Left forelimb (tissue), 1 donor: ENCODE data around the gene HSPD1.

Source experiments
- DNase-seq: peaks from one replicate; pipeline ENCODE4 v3.0.0-alpha.2; 2018; ENCODE audit warnings: low spot score

Gene HSPD1

GRCh38 chr2:197499594-197500502 is at the start of gene HSPD1, which contains the start of gene HSPE1:
Gene HSPD1 (minus strand): TSS chr2:197499840. CDS start chr2:197498848, 992 bp downstream.
Gene HSPE1 (plus strand): TSS chr2:197500379. CDS start chr2:197500437, 58 bp downstream.
- peak; percentile 98 for DNase-seq

DNA sequence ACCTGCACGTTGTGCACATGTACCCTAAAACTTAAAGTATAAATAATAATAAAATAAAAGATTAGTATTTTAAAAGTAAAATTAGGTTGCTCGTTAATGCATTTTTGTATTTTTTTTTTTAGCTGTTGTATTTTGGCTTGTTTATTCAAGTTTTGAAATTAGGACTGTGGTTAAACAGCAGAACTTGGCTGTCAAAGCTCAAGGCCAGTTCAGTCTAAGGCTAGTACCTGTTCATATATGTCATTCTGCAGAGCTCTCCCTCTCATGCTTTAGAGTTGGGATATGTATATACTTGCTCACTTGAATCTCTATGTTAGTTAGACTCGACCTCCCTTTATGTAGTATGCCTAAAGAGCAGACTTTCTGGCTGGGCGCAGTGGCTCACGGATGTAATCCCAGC is 48.9 kb upstream of the HSPD1 start:
- DNase-seq: no peak

- no peak for DNase-seq
Observed at GRCh38 chr2:197547163-197547900, 47.7 kb upstream of the HSPD1 start.

GRCh38 chr2:197543206-197543605 is 43.6 kb upstream of the HSPD1 start:
- no peak for DNase-seq

- no peak for DNase-seq
Observed at GRCh38 chr2:197539734-197540133, 40.1 kb upstream of the HSPD1 start.

- DNase-seq: no peak
Observed at GRCh38 chr2:197538412-197538811, 38.8 kb upstream of the HSPD1 start.

DNA sequence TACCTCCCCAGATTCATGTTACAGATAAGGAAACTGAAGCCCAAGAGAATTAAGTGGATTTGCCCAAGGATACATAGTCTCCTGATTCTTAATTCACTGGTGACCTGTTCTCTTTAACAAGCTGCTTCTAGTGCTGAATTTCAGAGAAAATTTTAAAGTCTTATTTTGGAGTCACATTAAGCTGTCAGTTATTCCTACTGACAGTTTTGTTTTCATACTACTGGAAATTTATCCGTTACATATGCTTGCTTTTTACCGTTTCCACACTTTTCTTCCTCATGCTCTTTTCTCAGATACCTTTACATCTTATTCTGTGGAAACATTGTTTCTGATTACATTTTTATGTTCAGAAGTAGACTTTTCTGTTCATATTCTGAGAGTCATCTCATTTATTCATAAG is 17.5 kb upstream of the HSPD1 start:
- no peak for DNase-seq

- DNase-seq: no peak
Observed at GRCh38 chr2:197516393-197516761, 16.7 kb upstream of the HSPD1 start.

DNA sequence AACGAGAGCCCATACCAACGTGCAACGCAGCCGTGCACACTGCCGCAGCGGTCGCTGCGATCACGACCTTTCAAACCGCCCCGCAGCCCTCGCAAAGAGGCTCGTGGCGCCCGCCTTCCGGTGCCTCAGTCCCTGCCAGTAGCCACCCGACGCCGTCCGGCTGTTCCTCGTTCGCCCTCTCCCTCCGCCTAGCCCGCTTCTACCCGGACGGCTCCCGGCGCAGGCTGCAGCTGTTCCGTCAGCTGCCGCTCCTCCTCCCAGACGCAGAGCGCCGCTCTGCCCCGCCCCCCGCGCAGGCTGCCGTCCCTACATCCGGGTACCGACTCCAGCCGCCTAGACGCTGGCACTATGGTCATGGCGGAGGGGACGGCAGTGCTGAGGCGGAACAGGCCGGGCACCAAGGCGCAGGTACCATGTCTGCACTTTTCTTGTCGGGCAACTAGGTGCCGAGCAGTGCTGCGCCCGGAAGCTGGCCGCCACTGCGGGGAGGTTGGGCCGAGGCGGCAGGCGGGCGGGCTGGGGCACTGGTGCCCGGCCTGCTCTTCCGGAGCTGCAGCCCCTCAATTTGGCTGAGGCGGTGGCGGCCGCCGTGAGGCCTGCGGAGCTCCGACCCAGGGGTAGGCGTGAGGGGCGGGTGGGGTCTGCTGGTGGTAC is 16.2 kb upstream of the HSPD1 start, which contains the start of gene MOB4:
Gene MOB4, plus strand, starts transcription at position 328 of the 654 bp plus-strand sequence. Its CDS starts 21 bp downstream, at position 349.
- peak; percentile 99 for DNase-seq

- DNase-seq: no peak
Observed at GRCh38 chr2:197515315-197515738, 15.7 kb upstream of the HSPD1 start.

DNA sequence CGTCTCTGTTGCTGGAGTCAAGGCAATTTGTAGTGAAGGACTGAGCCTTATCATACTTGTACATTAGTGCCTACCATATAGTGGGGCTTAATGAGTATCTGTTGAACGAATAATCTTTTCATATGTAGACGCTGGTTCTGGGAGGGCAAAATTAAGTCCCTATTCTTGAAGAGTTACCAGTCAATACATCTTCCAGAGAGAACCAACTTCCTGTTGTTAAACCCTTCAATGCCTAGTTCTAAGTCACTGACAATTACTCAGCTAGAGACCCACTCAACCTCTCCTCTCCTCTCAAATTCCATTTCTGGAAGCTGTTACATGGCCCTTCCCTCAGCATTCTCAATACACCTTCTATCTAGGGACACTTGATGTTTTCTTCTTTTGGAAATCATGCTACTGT is 15.1 kb upstream of the HSPD1 start:
- no peak for DNase-seq

DNA sequence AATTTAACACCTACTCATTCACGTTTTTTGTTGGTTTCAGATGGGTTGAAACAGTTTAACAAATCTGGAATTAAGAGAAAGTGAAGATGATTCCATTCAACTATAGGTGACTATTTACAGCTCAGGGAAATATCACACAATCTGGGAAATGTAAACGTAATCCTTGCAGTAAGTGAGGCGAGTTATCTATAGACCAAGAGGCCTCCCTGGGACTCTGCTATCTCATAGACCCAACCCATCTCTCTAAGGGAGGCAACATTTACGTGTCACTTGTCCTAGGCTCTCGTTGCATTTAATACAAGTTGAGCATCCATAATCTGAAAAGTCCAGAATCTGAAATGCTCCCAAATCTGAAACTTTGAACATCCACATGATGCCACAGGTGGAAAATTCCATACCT is 14.3 kb upstream of the HSPD1 start:
- DNase-seq: no peak

DNA sequence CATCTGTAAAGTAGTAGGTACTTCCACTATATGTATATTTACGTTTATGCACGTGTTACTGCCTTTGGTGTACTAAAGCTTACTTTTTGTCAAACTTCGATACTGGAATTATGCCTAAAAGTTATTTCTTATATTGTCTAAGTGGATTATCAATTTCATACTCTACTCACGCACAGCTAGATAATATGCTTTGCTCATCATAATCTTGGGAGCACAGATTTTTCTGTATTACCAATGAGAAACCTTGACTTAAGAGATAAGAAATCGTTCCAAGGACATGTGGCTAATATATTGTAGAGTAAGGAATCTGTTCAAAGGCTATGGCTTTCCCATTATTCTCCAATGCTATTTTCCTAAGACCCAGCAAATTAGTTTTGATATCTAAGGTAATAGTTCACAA is 7.0 kb upstream of the HSPD1 start:
- DNase-seq: no peak

- DNase-seq: no peak
Observed at GRCh38 chr2:197504512-197504911, 4.9 kb upstream of the HSPD1 start.

DNA sequence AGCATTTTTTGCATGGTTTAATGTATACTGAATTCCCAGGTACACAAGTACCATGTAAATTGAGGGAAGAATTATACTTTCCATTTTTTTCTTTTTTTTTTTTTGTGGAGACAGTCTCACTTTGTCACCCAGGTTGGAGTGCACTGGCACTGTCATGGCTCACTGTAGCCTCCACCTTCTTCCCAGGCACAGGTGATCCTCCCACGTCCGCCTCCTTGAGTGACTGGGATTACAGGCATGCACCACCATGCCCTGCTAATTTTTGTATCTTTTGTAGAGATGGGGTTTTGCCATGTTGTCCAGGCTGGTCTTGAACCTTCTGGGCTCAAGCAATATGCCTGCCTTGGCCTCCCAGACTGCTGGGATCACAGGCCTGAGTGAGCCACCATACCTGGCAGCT is 4.4 kb upstream of the HSPD1 start:
- DNase-seq: no peak

GRCh38 chr2:197502685-197503084 is 3.0 kb upstream of the HSPD1 start:
- DNase-seq: no peak

DNA sequence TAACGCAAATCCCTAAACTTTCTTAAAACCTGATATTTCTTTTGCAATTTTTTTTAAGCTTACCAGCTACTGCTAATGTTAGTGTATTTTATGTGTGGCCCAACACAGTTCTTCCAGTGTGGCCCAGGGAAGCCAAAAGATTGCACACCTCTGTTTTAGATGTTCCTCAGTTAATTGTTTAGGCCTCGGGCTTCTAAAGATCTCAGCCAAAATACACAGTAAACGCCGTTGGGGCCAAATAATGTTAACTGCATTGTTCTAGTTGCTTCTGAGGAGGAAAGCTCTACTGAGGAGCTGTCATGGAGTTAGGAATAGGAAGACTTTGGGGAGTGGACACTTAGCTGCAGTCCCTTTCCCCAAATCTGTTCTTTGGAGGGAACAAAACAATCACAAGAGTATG is 2.6 kb upstream of the HSPD1 start:
- DNase-seq: no peak

- DNase-seq: no peak
Observed at GRCh38 chr2:197500503-197501131, 977 bp upstream of the HSPD1 start.

GRCh38 chr2:197498937-197499593 is 575 bp downstream of the HSPD1 start:
- peak; percentile 73 for DNase-seq

DNA sequence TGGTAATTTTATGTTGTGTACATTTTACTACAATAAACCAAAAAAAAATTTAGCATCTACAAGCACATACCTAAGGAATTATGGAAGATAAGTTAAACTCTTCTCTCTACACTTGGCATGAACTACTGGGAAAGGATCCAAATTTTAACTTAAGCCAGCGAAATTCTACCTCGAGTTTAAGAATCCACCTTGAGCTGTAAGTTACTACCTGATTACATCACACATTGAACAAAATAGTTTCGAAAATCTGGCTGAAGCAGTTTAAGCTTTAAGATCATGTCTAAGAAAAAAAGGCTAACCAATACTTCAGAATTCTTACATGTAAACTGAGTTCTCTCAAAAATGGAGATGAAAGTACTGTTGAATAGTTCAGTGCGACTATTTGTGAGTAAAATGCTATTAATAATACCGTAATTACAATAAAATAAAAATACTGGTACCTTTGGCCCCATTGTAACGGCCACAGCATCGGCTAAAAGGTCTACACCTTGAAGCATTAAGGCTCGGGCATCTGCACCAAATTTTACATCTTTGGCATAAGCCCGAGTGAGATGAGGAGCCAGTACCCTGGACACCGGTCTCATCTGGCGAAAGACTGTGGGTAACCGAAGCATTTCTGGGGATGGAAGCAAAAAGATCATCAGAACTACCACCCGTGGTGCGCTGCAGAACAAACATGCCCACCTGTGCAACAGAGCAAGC is 1.3 kb downstream of the HSPD1 start:
- DNase-seq: no peak

DNA sequence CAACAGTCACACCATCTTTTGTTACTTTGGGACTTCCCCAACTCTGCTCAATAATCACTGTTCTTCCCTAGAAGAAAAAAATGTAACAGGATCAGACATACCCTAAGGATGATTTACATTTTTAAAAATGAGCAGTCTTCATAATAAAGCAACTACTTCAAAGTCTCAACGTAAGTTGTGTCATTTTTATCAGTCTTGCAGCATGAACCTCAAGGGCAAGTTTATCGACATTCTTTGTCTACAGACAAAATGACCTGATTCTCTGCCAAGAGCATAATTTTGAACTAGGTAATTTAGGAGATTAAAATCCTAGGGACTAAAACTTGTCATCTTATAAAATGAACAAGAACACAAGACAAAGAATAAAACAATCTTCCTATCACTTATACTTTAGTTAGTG is 2.3 kb downstream of the HSPD1 start:
- no peak for DNase-seq
